Loucy (cell line): ENCODE measurements around the gene SLC9A3.

Experiments
- EZH2phosphoT487 ChIP-seq: fragments of 200-600 bp; IDR thresholded peaks from 2 replicates; pipeline ENCODE4 v1.6.1; 2018; ENCODE audit warnings: antibody characterized with exemption, mild to moderate bottlenecking, moderate library complexity, borderline replicate concordance
- TF ChIP-seq, protein P1 (sequence below): fragments of 200-600 bp; sonication (generic); conservative IDR thresholded peaks from 2 replicates; pipeline ENCODE4 v1.5.1; 2014; ENCODE audit warnings: mild to moderate bottlenecking, antibody characterized with exemption, low read length

DNA sequence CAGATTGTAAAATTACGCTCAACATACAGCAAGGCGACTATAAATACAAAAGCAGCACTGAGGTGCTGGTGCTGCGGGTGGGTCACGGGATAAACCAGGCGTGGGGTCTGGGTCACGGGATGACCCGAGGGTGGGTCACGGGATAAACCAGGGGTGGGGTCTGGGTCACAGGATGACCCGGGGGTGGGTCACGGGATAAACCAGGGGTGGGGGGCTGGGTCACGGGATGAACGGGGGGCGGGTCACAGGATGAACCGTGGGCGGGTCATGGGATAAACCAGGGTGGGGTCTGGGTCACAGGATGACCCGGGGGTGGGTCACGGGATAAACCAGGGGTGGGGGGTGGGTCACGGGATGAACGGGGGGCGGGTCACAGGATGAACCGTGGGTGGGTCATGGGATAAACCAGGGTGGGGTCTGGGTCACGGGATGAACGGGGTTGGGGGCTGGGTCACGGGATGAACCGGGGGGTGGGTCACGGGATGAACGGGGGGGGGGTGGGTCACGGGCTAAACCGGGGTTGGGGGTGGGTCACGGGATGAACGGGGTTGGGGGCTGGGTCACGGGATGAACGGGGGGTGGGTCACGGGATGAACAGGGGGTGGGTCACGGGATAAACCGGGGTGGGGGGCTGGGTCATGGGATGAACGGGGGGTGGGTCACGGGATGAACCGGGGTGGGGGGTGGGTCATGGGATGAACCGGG lies 30.2 kb upstream of the SLC9A3 start:
- TF ChIP-seq, protein P1, sequence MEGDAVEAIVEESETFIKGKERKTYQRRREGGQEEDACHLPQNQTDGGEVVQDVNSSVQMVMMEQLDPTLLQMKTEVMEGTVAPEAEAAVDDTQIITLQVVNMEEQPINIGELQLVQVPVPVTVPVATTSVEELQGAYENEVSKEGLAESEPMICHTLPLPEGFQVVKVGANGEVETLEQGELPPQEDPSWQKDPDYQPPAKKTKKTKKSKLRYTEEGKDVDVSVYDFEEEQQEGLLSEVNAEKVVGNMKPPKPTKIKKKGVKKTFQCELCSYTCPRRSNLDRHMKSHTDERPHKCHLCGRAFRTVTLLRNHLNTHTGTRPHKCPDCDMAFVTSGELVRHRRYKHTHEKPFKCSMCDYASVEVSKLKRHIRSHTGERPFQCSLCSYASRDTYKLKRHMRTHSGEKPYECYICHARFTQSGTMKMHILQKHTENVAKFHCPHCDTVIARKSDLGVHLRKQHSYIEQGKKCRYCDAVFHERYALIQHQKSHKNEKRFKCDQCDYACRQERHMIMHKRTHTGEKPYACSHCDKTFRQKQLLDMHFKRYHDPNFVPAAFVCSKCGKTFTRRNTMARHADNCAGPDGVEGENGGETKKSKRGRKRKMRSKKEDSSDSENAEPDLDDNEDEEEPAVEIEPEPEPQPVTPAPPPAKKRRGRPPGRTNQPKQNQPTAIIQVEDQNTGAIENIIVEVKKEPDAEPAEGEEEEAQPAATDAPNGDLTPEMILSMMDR: no peak
- no peak for TF ChIP-seq EZH2phosphoT487
